ENCODE data around the gene DCUN1D2.
A peak's percentile ranks its signal among the peaks of the same experiment; 100 is the strongest.
"Not testable (repeated sequence)": the region's sequence is repeated elsewhere in the genome, so short reads cannot be mapped to it uniquely, and the experiment has no call there.

DCUN1D2 gene

GRCh38 chr13:113490496-113491417, at the start of gene DCUN1D2:
DCUN1D2 (minus strand) TSS chr13:113490711; CDS start chr13:113490669, 42 bp downstream.
- peak; percentile 96 for DNase-seq (ENCODE audit: low read depth)

- DNase-seq (ENCODE audit: low read depth), result no peak
Measured at GRCh38 chr13:113539822-113540221, 49.3 kb upstream of the DCUN1D2 start.

- no peak for DNase-seq (ENCODE audit: low read depth)
Measured at GRCh38 chr13:113539176-113539575, 48.7 kb upstream of the DCUN1D2 start.

- DNase-seq (ENCODE audit: low read depth), result no peak
Measured at GRCh38 chr13:113538689-113539058, 48.2 kb upstream of the DCUN1D2 start.

GRCh38 chr13:113537909-113538688, 47.6 kb upstream of the DCUN1D2 start:
- no peak for DNase-seq (ENCODE audit: low read depth)

- no peak for DNase-seq (ENCODE audit: low read depth)
Measured at GRCh38 chr13:113537205-113537604, 46.7 kb upstream of the DCUN1D2 start.

GRCh38 chr13:113536461-113537110, 46.1 kb upstream of the DCUN1D2 start:
- DNase-seq (ENCODE audit: low read depth), result no peak

GRCh38 chr13:113535381-113535781, 44.9 kb upstream of the DCUN1D2 start:
- no peak for DNase-seq (ENCODE audit: low read depth)

GRCh38 chr13:113534236-113534860, 43.8 kb upstream of the DCUN1D2 start:
- DNase-seq (ENCODE audit: low read depth), result no peak

GRCh38 chr13:113533161-113533840, 42.8 kb upstream of the DCUN1D2 start:
- peak; percentile 80 for DNase-seq (ENCODE audit: low read depth)

GRCh38 chr13:113532156-113532806, 41.8 kb upstream of the DCUN1D2 start:
- peak; percentile 31 for DNase-seq (ENCODE audit: low read depth)

GRCh38 chr13:113531041-113531873, 40.7 kb upstream of the DCUN1D2 start:
- no peak for DNase-seq (ENCODE audit: low read depth)

GRCh38 chr13:113528813-113529180, 38.3 kb upstream of the DCUN1D2 start:
- no peak for DNase-seq (ENCODE audit: low read depth)

- no peak for DNase-seq (ENCODE audit: low read depth)
Measured at GRCh38 chr13:113528101-113528812, 37.7 kb upstream of the DCUN1D2 start.

GRCh38 chr13:113527272-113527958, 36.9 kb upstream of the DCUN1D2 start:
- no peak for DNase-seq (ENCODE audit: low read depth)

- DNase-seq (ENCODE audit: low read depth), result no peak
Measured at GRCh38 chr13:113526466-113527220, 36.1 kb upstream of the DCUN1D2 start.

GRCh38 chr13:113522438-113522837, 31.9 kb upstream of the DCUN1D2 start:
- DNase-seq (ENCODE audit: low read depth), result not testable (repeated sequence)

GRCh38 chr13:113520571-113520970, 30.1 kb upstream of the DCUN1D2 start:
- no peak for DNase-seq (ENCODE audit: low read depth)
